Lower leg skin (tissue), 3 donors: ENCODE data around the gene WT1.

Experiments used
- POLR2A ChIP-seq, 2 donors: fragments of 450-650 bp; IDR thresholded peaks; one replicate each; pipeline ENCODE4 v1.6.1; 2016 to 2017; ENCODE audit warnings: antibody characterized with exemption in 2 of 2, mild to moderate bottlenecking in 1 of 2, moderate library complexity in 1 of 2
- TF ChIP-seq, protein P1 (sequence below), 3 donors: fragments of 450-650 bp; IDR thresholded peaks; one replicate each; pipeline ENCODE4 v1.5.1; 2016; ENCODE audit warnings: antibody characterized with exemption in 3 of 3, mild to moderate bottlenecking in 3 of 3, moderate library complexity in 2 of 3

GRCh38 chr11:32366666-32367065 lies 68.7 kb downstream of the WT1 start:
- TF ChIP-seq, protein P1, sequence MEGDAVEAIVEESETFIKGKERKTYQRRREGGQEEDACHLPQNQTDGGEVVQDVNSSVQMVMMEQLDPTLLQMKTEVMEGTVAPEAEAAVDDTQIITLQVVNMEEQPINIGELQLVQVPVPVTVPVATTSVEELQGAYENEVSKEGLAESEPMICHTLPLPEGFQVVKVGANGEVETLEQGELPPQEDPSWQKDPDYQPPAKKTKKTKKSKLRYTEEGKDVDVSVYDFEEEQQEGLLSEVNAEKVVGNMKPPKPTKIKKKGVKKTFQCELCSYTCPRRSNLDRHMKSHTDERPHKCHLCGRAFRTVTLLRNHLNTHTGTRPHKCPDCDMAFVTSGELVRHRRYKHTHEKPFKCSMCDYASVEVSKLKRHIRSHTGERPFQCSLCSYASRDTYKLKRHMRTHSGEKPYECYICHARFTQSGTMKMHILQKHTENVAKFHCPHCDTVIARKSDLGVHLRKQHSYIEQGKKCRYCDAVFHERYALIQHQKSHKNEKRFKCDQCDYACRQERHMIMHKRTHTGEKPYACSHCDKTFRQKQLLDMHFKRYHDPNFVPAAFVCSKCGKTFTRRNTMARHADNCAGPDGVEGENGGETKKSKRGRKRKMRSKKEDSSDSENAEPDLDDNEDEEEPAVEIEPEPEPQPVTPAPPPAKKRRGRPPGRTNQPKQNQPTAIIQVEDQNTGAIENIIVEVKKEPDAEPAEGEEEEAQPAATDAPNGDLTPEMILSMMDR (IDR thresholded peaks at IDR 0.05), result no peak
- no peak for TF ChIP-seq POLR2A (IDR thresholded peaks at IDR 0.05)
